ENCODE measurements around the gene WNT7A. TPM values are rescaled to one million over a fixed set of nuclear protein-coding genes. Genes with fewer than 3 reads are reported as not detected.

The WNT7A gene
- total RNA-seq, 1 experiment from 2014 or later: 0.34 TPM

GRCh38 chr3:13798401-13798800 lies 81.5 kb downstream of the WNT7A start:
- no peaks in the 10 kb centered on the region for H3K27me3 ChIP-seq (ENCODE audit: insufficient read depth, low read length)
- ATAC-seq (no peak), DNase-seq (ENCODE audit: low read depth, low spot score) (no peak)
- peaks cover 0 to 7% of the 10 kb centered on the region in 2 experiments; a peak in 2 of 4 replicates for H3K4me1 ChIP-seq (ENCODE audit: control insufficient read depth in 1 of 2, insufficient read depth in 2 of 2, low read length in 2 of 2)
- intact Hi-C loops (cut with micrococcal nuclease): no loop called here
- no peaks in the 10 kb centered on the region for H4K20me1 ChIP-seq (ENCODE audit: insufficient read depth)
- no peaks in the 10 kb centered on the region for H3K9me3 ChIP-seq (ENCODE audit: control insufficient read depth in 1 of 2, insufficient read depth in 1 of 2, low read depth in 1 of 2, low read length in 2 of 2)
- no peaks in the 10 kb centered on the region for H3K36me3 ChIP-seq (ENCODE audit: control insufficient read depth in 1 of 2, insufficient read depth in 2 of 2, low read length in 2 of 2)
- ChIA-PET RAD21 (ENCODE audit: low non-redundant PET in 1 of 2, low total read pairs in 2 of 2, uncharacterized antibody in 2 of 2, unreplicated experiment in 2 of 2) (no interaction called here), POLR2A (no interaction called here), CTCF (no interaction called here)
- no peak overlapping the region for H3K27ac ChIP-seq (ENCODE audit: low read depth, low read length)
- no peaks in the 10 kb centered on the region for H3K9me2 ChIP-seq (ENCODE audit: insufficient read depth)
- TF ChIP-seq ATF3 (IDR thresholded peaks at IDR 0.05) (no peak), CBX3 (IDR thresholded peaks at IDR 0.05; ENCODE audit: low read depth) (no peak), MAX (IDR thresholded peaks at IDR 0.05) (no peak), SRF (IDR thresholded peaks at IDR 0.05; ENCODE audit: low read depth) (no peak), ZFX (IDR thresholded peaks at IDR 0.05) (no peak), POLR2AphosphoS5 (IDR thresholded peaks at IDR 0.05; ENCODE audit: low read depth, low read length) (no peak)
- no peak overlapping the region for H3K4me3 ChIP-seq (replicated peaks in 1 of 2; ENCODE audit: low read depth in 1 of 2, low read length in 2 of 2)
- H3K79me2 ChIP-seq (ENCODE audit: insufficient read depth, low read length): no peaks in the 10 kb centered on the region
- H3K9ac ChIP-seq (ENCODE audit: low read length): no peak overlapping the region
- no peak overlapping the region for H2AFZ ChIP-seq (ENCODE audit: low read depth, low read length, poor library complexity, severe bottlenecking)
- H3K4me2 ChIP-seq (ENCODE audit: low read length): no peak overlapping the region
- no TSS peak for BruUV-seq (replicated peaks)

- Histone ChIP-seq H3K79me2 (ENCODE audit: insufficient read depth, low read length) (no peaks in the 10 kb centered on the region), H3K27ac (ENCODE audit: low read depth, low read length) (no peak overlapping the region), H3K4me2 (ENCODE audit: low read length) (no peak overlapping the region), H3K9me2 (ENCODE audit: insufficient read depth) (no peaks in the 10 kb centered on the region), H3K4me1 (ENCODE audit: control insufficient read depth in 1 of 2, insufficient read depth in 2 of 2, low read length in 2 of 2) (peaks cover 0 to 5% of the 10 kb centered on the region in 2 experiments; a peak in 2 of 4 replicates), H3K9me3 (ENCODE audit: control insufficient read depth in 1 of 2, insufficient read depth in 1 of 2, low read depth in 1 of 2, low read length in 2 of 2) (no peaks in the 10 kb centered on the region), H3K36me3 (ENCODE audit: control insufficient read depth in 1 of 2, insufficient read depth in 2 of 2, low read length in 2 of 2) (no peaks in the 10 kb centered on the region), H4K20me1 (ENCODE audit: insufficient read depth) (no peaks in the 10 kb centered on the region), H2AFZ (ENCODE audit: low read depth, low read length, poor library complexity, severe bottlenecking) (no peak overlapping the region), H3K4me3 (replicated peaks in 1 of 2; ENCODE audit: low read depth in 1 of 2, low read length in 2 of 2) (no peak overlapping the region), H3K27me3 (ENCODE audit: insufficient read depth, low read length) (no peaks in the 10 kb centered on the region), H3K9ac (ENCODE audit: low read length) (no peak overlapping the region)
- POLR2A ChIA-PET: no interaction called here
- no TSS peak for BruUV-seq (replicated peaks)
- intact Hi-C loops (cut with micrococcal nuclease): no loop called here
- DNase-seq (ENCODE audit: low read depth, low spot score) (no peak), ATAC-seq (no peak)
- CTCF ChIA-PET: no interaction called here
- RAD21 ChIA-PET (ENCODE audit: low non-redundant PET in 1 of 2, low total read pairs in 2 of 2, uncharacterized antibody in 2 of 2, unreplicated experiment in 2 of 2): no interaction called here
- TF ChIP-seq ZNF274 (IDR thresholded peaks at IDR 0.05; ENCODE audit: low read depth, low read length) (no peak), CEBPB (IDR thresholded peaks at IDR 0.05; ENCODE audit: low read depth) (no peak), ZFX (IDR thresholded peaks at IDR 0.05) (no peak), EZH2 (IDR thresholded peaks at IDR 0.05) (no peak), POLR2AphosphoS5 (IDR thresholded peaks at IDR 0.05; ENCODE audit: low read depth, low read length) (no peak), SRF (IDR thresholded peaks at IDR 0.05; ENCODE audit: low read depth) (no peak), EZH2phosphoT487 (IDR thresholded peaks at IDR 0.05; ENCODE audit: borderline replicate concordance) (no peak), SP1 (IDR thresholded peaks at IDR 0.05; ENCODE audit: low read depth) (no peak), ZBTB33 (IDR thresholded peaks at IDR 0.05; ENCODE audit: extremely low read depth, insufficient replicate concordance, low read length) (no peak), JUND (IDR thresholded peaks at IDR 0.05) (no peak), CTCF (IDR thresholded peaks at IDR 0.05 in 2 of 3, conservative IDR thresholded peaks at IDR 0.05 in 1 of 3; ENCODE audit: borderline replicate concordance in 1 of 3, insufficient read depth in 1 of 3, low read depth in 2 of 3, low read length in 2 of 3) (no peak), MAX (IDR thresholded peaks at IDR 0.05) (no peak), CBX3 (IDR thresholded peaks at IDR 0.05; ENCODE audit: low read depth) (no peak), POLR2A (IDR thresholded peaks at IDR 0.05; ENCODE audit: borderline replicate concordance, extremely low read depth, insufficient read depth, insufficient read length) (no peak)
Measured at GRCh38 chr3:13796701-13797460, 83.0 kb downstream of the WNT7A start.
